ENCODE data around the gene HOGA1.

DNA sequence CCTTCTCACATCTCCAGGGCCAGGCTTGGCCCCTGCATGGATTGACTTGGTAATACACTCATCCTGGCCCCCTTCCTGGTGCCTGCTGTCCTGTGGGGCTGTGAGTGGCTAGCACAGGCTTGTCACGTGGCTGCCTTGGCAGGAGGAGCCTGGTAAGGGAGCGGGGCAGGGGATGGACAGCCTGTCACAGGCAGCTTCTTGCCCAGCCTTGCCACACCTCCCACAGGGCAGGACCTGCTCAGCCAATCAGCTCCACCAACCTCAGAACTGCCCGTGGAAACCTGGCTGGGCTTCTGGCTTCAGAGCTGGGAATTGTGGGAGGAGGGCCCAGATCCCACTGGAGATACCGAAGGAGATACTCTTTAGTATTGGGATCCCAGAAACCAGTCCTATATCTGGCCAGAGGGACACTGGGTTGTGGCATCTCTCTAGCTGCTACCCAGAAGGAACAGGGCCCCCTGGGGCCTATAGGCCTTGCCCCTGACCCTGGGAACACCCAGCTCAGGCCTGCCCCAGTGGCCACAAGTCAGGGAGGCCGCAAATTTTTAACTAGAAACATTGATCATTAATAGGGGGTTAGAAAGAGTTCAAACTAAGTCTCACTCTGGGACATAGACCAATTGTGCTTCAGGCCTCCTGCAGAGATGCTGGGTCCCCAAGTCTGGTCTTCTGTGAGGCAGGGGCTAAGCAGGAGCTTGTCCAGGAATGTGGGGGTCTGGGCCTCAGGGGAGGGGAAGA is at the start of gene HOGA1:
- TF ChIP-seq EZH2 (IDR thresholded peaks at IDR 0.05) (no peak), POLR2AphosphoS5 (IDR thresholded peaks at IDR 0.05; ENCODE audit: borderline replicate concordance, low read depth, low read length) (no peak), FOXP2 (optimal IDR thresholded peaks at IDR 0.05; ENCODE audit: control extremely low read depth, extremely low read length, insufficient read depth) (no peak)
